ENCODE measurements around the gene RAD1.
"Not testable (repeated sequence)": the region's sequence is repeated elsewhere in the genome, so short reads cannot be mapped to it uniquely, and the experiment has no call there.

Gene RAD1

GRCh38 chr5:34915139-34915855 lies at the start of gene RAD1, which contains the start of gene BRIX1:
Gene RAD1 (minus strand): TSS chr5:34915504. CDS start chr5:34914892, 612 bp downstream.
Gene BRIX1 (plus strand): TSS chr5:34915711. CDS start chr5:34915739, 28 bp downstream.
- peak; percentile 86 for DNase-seq (ENCODE audit: low spot score)

- DNase-seq (ENCODE audit: low spot score) = no peak
These were observed 44.0 kb upstream of the RAD1 start for GRCh38 chr5:34959323-34959722.

DNA sequence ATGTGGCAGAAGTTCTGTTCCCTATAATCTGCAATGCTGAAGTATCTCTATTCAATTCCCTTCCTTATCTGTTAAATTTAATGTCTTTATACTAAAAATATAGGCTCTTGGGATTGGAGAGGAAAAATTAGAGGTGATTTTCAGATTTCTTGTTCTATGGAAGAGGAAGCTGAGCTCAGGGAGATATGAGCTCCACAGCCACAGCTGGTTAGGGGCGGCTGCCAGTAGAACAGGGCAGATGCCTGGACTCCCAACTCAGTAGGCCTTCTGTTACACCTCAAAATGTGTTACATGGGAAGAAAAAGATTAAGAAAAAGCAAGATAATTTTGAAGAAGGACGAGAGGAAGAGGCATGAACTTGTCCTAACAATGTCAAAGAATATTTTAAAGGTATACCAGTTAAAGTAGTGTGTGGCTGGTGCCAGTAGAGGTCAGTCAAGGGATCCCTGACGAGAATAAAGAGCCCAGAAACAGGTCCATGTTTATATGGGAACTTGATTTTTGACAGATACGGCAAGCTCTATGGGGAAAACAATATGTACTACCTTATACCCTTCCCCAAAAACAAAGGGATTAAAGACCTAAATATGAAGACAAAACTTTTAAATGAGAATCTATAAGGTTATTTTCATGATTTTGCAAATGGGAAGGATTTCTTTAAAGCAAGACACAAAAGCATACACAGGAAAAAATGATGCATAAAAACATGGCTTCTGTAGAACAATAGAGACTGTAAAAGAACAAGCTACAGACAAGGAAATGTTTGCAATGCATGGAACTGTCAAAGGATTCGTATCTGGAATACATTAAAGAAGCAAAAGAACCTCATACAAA lies 42.8 kb upstream of the RAD1 start:
- peak; percentile 67 for DNase-seq (ENCODE audit: low spot score)

DNA sequence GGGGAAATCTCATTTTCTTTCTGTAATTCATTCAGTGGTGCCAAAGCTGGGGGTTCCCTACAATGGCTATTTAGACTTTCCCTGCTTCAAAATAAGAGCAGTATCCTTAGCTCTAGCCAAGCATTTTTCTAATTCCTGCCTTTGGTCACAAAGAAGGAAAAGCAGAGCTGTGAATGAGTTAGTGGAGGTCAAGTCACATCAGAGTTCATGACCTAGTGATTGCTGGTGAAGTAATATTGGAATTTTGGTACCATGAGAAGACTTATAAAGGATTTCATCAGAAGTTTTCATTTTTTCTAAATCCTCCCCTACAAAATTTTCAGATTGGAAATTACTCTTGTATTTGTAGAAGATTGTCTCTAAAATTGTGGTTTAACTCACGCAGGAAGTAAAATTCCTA lies 42.0 kb upstream of the RAD1 start:
- no peak for DNase-seq (ENCODE audit: low spot score)

DNA sequence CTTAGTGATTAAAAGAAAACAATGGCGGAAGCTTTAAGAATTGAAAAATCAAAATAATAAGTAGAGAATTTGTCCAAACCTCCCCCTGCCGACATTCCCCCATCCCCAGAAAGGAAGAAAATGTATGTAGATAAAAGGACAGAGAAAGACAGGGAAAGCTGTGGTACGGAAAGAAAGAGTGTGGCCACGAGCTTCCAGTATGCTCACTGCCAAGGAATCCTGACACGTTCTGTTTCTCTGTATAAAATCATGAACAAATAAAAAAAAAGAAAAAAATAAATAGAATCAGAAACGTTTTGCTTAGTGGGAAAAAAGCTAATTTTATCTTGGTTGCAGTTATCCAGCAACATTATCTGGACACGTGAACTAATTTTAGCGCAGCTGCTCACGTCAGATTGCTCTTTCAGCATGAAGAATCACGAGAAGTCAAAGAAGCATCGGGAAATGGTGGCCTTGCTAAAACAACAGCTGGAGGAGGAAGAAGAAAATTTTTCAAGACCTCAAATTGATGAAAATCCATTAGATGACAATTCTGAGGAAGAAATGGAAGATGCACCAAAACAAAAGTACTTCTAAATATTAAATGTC lies 29.2 kb upstream of the RAD1 start:
- no peak for DNase-seq (ENCODE audit: low spot score)

- no peak for DNase-seq (ENCODE audit: low spot score)
These were observed 28.7 kb upstream of the RAD1 start for GRCh38 chr5:34944044-34944443.

DNA sequence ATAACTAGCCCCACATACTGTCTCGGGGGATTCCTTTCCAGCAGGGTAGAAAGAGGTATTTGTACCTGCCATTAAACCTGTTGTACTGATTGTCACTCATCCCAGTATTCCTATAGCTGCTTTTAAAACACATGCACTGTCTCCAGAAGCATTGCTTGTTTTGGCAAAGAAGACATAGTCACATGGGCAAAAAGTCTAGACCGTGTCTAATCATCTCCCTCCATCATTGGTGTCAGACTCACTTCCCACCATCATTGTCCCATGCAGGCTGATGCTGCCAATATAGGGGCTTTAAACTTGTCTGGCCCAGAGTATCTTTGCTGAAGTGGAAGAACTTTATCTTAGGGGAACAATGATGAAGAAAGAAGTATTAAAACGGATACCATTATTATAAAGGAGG lies 26.6 kb upstream of the RAD1 start:
- no peak for DNase-seq (ENCODE audit: low spot score)

GRCh38 chr5:34932947-34933346 lies 17.6 kb upstream of the RAD1 start:
- no peak for DNase-seq (ENCODE audit: low spot score)

GRCh38 chr5:34930870-34931269 lies 15.6 kb upstream of the RAD1 start:
- no peak for DNase-seq (ENCODE audit: low spot score)

- no peak for DNase-seq (ENCODE audit: low spot score)
These were observed 15.1 kb upstream of the RAD1 start for GRCh38 chr5:34930462-34930844.

- DNase-seq (ENCODE audit: low spot score) = peak; percentile 85
These were observed 14.6 kb upstream of the RAD1 start for GRCh38 chr5:34929720-34930461.

GRCh38 chr5:34929134-34929719 lies 13.9 kb upstream of the RAD1 start, which contains the start of gene DNAJC21:
Gene DNAJC21 (plus strand): TSS chr5:34929559. CDS start chr5:34929820, 261 bp downstream.
- DNase-seq (ENCODE audit: low spot score) = peak; percentile 94

DNA sequence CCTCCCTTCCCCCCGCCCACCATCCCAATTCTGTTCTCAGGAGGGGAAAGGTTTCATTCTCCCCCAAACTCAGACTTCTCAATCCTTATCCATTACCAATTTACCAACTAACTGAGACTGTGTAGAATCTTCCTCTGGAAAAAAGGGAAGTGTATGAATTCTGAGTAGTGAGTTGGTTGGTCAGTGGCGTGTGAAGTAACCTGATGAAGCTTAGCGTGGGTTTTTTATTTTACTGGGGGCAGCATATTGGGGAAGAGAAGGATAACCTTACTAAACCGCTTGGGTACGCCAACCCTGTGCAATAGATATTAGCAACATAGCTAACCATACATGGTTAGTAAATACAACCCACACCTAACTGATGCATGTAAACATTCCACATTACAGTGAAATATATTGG lies 13.0 kb upstream of the RAD1 start:
- DNase-seq (ENCODE audit: low spot score) = no peak

- DNase-seq (ENCODE audit: low spot score) = no peak
These were observed 12.5 kb upstream of the RAD1 start for GRCh38 chr5:34927785-34928184.

DNA sequence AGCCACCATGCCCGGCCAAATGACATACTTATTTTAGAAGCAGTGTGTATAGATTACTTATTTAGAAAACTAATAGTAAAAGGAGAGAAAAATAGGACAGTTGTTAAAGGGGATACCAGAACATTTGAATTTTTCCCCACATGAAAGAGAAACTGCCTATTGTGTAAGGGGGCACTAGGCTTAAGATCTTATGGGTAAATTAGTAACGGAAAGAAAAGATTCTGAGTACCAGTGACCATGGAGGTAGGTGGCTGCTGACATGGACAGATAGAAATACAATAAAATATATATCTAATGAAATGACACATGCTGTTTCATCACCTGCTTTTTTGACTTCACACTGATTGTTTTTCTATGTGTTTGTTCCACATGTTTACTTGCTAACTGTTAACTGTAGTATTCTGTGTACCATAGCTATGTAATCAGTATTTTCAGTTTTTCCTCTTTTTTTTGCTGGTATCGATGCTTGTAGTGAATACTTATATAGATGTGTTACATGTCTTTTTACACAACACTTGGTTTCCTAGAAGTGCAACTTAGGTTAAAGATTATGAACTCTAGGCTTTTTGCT lies 11.1 kb upstream of the RAD1 start:
- no peak for DNase-seq (ENCODE audit: low spot score)

GRCh38 chr5:34924462-34924765 lies 9.1 kb upstream of the RAD1 start:
- no peak for DNase-seq (ENCODE audit: low spot score)

DNA sequence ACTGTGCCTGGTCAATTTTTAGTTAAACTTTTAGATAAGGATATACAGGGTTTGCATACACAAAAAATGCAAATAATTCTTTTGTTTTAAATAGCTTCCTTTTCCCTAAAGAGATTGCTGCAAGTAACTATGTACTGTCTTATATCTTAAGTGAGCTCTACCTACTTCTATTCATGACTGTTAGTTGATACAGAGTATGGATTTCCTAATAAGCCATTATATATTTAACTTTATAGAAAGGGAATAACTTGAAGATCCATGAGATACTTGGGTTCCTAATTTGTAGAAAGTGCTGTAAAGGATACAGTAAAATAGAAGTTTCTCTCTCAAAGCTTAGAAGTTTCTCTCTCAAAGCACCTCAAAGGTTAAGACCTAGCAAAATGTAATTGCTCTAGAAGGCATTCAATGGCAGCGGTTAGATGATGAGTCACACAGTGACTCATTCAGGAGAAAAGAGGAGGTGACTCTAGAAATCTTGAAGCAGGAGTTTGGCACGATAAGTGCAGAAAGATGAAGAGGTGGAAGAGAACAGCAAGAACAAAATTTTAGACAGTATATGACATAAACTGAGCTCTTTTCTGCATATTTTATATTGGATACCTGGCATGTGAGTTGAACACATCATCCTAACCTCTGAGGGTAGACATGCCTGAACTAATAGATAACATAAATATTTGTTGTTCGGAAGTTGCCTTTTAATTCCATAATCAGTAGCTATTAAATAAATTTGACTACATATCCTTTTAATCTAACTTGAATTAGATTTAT lies 8.6 kb upstream of the RAD1 start:
- no peak for DNase-seq (ENCODE audit: low spot score)

- DNase-seq (ENCODE audit: low spot score) = not testable (repeated sequence)
These were observed 8.0 kb upstream of the RAD1 start for GRCh38 chr5:34923256-34923655.

GRCh38 chr5:34919077-34919476 lies 3.8 kb upstream of the RAD1 start:
- no peak for DNase-seq (ENCODE audit: low spot score)

GRCh38 chr5:34918025-34918424 lies 2.7 kb upstream of the RAD1 start:
- no peak for DNase-seq (ENCODE audit: low spot score)

DNA sequence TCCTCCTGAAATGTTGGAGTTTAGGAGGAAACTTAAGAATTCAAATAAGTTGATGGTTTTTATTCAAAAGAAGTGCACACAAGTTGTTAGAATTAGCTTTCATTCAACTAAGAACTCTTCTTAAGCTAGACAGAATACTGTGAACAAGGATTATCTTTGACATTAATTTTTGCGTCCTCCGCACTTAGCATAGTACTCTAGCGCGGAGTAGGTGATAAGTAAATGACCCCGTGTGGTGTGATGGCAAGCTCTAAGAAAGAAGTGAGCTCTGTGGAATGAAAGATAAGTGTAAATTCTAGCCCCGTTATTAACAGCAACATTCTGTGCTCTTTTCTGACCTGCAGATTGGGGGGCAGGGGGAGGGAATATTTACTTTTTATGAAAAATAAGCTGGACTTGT lies 1.2 kb upstream of the RAD1 start:
- DNase-seq (ENCODE audit: low spot score) = no peak

Data from HuH-7 (cell line).